K562 (cell line): ENCODE data around the gene PRDM15. TPM values are rescaled to one million over a fixed set of nuclear protein-coding genes. Genes with fewer than 3 reads are reported as not detected.

Experiments
- CCAR2 ChIP-seq: fragments of 200-400 bp; formaldehyde crosslinking; IDR thresholded peaks from 2 replicates; pipeline ENCODE4 v1.6.1; 2017; ENCODE audit warnings: mild to moderate bottlenecking, low read depth, low read length
- ELF1 ChIP-seq: fragments of 200-800 bp; sonication (Bioruptor generic); IDR thresholded peaks from 2 replicates; pipeline ENCODE4 v1.6.1; 2016; ENCODE audit warnings: missing genetic modification characterization, missing compliant biosample characterization
- HNRNPUL1 ChIP-seq: fragments of 200-400 bp; formaldehyde crosslinking; IDR thresholded peaks from 2 replicates; pipeline ENCODE4 v1.6.1; 2017; ENCODE audit warnings: low read length
- NRF1 ChIP-seq, 2 experiments: fragments of 450-650 bp; IDR thresholded peaks in 1 of 2; conservative IDR thresholded peaks in 1 of 2; 2 replicates each; pipeline ENCODE4 v1.6.1; 2014; ENCODE audit warnings: mild to moderate bottlenecking in 2 of 2
- POLR2H ChIP-seq: IDR thresholded peaks from 2 replicates; pipeline ENCODE4 v1.6.1; 2016; ENCODE audit warnings: missing genetic modification characterization, low read depth, mild to moderate bottlenecking, control low read depth, missing compliant biosample characterization, moderate library complexity
- RFX1 ChIP-seq: fragments of 450-650 bp; IDR thresholded peaks from 2 replicates; pipeline ENCODE4 v1.6.1; 2016; ENCODE audit warnings: mild to moderate bottlenecking, moderate library complexity
- SP1 ChIP-seq: sonication (generic); formaldehyde crosslinking; IDR thresholded peaks from 2 replicates; pipeline ENCODE4 v1.8.1; 2022; ENCODE audit warnings: mild to moderate bottlenecking, missing genetic modification reagents
- TAF15 ChIP-seq: fragments of 200-400 bp; formaldehyde crosslinking; IDR thresholded peaks from 2 replicates; pipeline ENCODE4 v1.6.1; 2017; ENCODE audit warnings: mild to moderate bottlenecking, low read depth, low read length, moderate library complexity
- TEAD4 ChIP-seq, 2 experiments: sonication (generic) in 1 of 2; formaldehyde crosslinking in 1 of 2; IDR thresholded peaks; 2 replicates each; pipeline versions ENCODE4 v1.6.1 to v1.8.0; 2012 to 2022; ENCODE audit warnings: borderline replicate concordance in 1 of 2, inconsistent platforms in 1 of 2, low read length in 1 of 2, mild to moderate bottlenecking in 1 of 2, missing genetic modification reagents in 1 of 2
- YY1 ChIP-seq, 3 experiments: IDR thresholded peaks; 2 replicates each; pipeline ENCODE4 v1.6.1; 2011; ENCODE audit warnings: low read length in 2 of 3, mild to moderate bottlenecking in 2 of 3, moderate library complexity in 2 of 3, borderline replicate concordance in 1 of 3, control low read depth in 1 of 3, low read depth in 1 of 3; ENCODE audit not compliant: insufficient read depth in 3 of 3, insufficient replicate concordance in 2 of 3, control insufficient read depth in 1 of 3, insufficient read length in 1 of 3; ENCODE audit errors: extremely low read depth in 1 of 3
- ZNF696 ChIP-seq: fragments of 250-450 bp; sonication (Bioruptor Pico); conservative IDR thresholded peaks from 2 replicates; pipeline ENCODE4 v1.4.0; 2020; ENCODE audit warnings: mild to moderate bottlenecking, moderate library complexity
- ZNF75A ChIP-seq: fragments of 450-650 bp; formaldehyde crosslinking; IDR thresholded peaks from 2 replicates; pipeline ENCODE4 v1.4.0; 2020; ENCODE audit warnings: mild to moderate bottlenecking
- ZSCAN32 ChIP-seq: fragments of 450-650 bp; formaldehyde crosslinking; IDR thresholded peaks from 2 replicates; pipeline ENCODE4 v1.4.0; 2020; ENCODE audit warnings: mild to moderate bottlenecking, moderate library complexity
- polyA plus RNA-seq, 8 experiments: library from polyadenylated mRNA; depleted of rRNA in 4 of 8; stranded (reverse) in 5 of 8; unstranded in 3 of 8; fragments of >200 nt; fragmentation: Nextera tagmentation in 2 of 8; fragmentation: Illumina TruSeq in 1 of 8; extraction: Ambion mirVana in 2 of 8; extraction: Trizol in 1 of 8; gene quantifications; 2 replicates each; pipeline versions ENCODE4 v1.2.1 to v1.2.3, GENCODE V29; 2011 to 2014; ENCODE audit warnings: inconsistent platforms in 1 of 8, missing spikeins in 1 of 8
- total RNA-seq, 7 experiments: library from RNA; depleted of rRNA in 6 of 7; stranded (reverse); fragments of >200 nt in 6 of 7; fragmentation: Illumina TruSeq in 2 of 7; extraction: Trizol in 2 of 7; gene quantifications; 2 replicates each; pipeline versions ENCODE4 v1.2.1 to v1.2.3, GENCODE V29; 2011 to 2021; ENCODE audit warnings: low replicate concordance in 1 of 7
- TF ChIP-seq, protein P1 (sequence below): fragments of 450-650 bp; IDR thresholded peaks from 2 replicates; pipeline ENCODE4 v1.6.1; 2014; ENCODE audit warnings: low read depth, mild to moderate bottlenecking, moderate library complexity, borderline replicate concordance
- TF ChIP-seq, protein P2 (sequence below): fragments of 250-450 bp; sonication (Bioruptor Pico); IDR thresholded peaks from 2 replicates; pipeline ENCODE4 v1.4.0; 2020
- TF ChIP-seq, protein P3 (sequence below): sonication (generic); formaldehyde crosslinking; IDR thresholded peaks from 2 replicates; pipeline ENCODE4 v1.8.1; 2023; ENCODE audit warnings: mild to moderate bottlenecking, missing genetic modification reagents

PRDM15 gene
- total and polyA plus RNA-seq, 9 of the 15 experiments (the other 6 are each of a cell fraction or from before 2014, with no cell fraction given) = 0.93 to 9.2 (median 6.2) TPM

DNA sequence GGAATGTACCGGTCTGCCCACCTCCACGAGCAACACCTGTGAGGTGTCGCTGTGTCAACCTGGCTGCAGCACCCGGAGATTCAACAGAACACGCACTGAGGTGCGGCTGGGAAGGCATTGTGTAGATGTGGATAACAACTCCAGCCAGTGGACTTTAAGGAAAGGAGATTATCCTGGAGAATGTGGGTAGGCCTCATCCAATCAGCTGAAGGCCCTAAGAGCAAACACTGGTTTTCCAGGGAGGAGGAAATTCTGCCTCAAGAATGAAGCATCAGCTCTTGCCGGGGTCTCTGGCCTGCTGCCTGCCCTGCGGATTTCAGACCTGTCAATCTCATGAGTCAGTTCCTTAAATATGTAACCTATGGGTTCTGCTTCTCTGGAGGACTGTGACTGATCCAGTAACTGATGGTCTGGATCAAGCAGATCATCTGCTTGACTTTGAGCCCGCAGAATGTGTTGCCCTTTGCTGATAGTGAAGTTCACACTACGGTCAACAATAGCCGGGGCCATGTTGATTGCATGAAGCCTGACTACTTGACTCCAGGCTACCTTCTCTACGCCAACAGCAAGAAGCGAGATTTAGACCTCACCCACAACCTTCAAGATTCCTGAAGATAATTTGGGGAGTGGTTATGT, 15.9 kb upstream of the PRDM15 start (continued):
- TF ChIP-seq, protein P1, sequence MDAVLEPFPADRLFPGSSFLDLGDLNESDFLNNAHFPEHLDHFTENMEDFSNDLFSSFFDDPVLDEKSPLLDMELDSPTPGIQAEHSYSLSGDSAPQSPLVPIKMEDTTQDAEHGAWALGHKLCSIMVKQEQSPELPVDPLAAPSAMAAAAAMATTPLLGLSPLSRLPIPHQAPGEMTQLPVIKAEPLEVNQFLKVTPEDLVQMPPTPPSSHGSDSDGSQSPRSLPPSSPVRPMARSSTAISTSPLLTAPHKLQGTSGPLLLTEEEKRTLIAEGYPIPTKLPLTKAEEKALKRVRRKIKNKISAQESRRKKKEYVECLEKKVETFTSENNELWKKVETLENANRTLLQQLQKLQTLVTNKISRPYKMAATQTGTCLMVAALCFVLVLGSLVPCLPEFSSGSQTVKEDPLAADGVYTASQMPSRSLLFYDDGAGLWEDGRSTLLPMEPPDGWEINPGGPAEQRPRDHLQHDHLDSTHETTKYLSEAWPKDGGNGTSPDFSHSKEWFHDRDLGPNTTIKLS = no peak
- no peak for TF ChIP-seq ZSCAN32 (CRISPR knock-in tag)
- TF ChIP-seq CCAR2 = no peak
- TF ChIP-seq, protein P2, sequence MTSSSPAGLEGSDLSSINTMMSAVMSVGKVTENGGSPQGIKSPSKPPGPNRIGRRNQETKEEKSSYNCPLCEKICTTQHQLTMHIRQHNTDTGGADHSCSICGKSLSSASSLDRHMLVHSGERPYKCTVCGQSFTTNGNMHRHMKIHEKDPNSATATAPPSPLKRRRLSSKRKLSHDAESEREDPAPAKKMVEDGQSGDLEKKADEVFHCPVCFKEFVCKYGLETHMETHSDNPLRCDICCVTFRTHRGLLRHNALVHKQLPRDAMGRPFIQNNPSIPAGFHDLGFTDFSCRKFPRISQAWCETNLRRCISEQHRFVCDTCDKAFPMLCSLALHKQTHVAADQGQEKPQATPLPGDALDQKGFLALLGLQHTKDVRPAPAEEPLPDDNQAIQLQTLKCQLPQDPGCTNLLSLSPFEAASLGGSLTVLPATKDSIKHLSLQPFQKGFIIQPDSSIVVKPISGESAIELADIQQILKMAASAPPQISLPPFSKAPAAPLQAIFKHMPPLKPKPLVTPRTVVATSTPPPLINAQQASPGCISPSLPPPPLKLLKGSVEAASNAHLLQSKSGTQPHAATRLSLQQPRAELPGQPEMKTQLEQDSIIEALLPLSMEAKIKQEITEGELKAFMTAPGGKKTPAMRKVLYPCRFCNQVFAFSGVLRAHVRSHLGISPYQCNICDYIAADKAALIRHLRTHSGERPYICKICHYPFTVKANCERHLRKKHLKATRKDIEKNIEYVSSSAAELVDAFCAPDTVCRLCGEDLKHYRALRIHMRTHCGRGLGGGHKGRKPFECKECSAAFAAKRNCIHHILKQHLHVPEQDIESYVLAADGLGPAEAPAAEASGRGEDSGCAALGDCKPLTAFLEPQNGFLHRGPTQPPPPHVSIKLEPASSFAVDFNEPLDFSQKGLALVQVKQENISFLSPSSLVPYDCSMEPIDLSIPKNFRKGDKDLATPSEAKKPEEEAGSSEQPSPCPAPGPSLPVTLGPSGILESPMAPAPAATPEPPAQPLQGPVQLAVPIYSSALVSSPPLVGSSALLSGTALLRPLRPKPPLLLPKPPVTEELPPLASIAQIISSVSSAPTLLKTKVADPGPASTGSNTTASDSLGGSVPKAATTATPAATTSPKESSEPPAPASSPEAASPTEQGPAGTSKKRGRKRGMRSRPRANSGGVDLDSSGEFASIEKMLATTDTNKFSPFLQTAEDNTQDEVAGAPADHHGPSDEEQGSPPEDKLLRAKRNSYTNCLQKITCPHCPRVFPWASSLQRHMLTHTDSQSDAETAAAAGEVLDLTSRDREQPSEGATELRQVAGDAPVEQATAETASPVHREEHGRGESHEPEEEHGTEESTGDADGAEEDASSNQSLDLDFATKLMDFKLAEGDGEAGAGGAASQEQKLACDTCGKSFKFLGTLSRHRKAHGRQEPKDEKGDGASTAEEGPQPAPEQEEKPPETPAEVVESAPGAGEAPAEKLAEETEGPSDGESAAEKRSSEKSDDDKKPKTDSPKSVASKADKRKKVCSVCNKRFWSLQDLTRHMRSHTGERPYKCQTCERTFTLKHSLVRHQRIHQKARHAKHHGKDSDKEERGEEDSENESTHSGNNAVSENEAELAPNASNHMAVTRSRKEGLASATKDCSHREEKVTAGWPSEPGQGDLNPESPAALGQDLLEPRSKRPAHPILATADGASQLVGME (CRISPR knock-in tag) = no peak
- TF ChIP-seq RFX1 = no peak
- no peak for TF ChIP-seq TAF15
- peak; percentile 34 to 88 (median 38) for TF ChIP-seq YY1 (IDR thresholded peaks at IDR 0.05; ENCODE audit: borderline replicate concordance in 1 of 3, control insufficient read depth in 1 of 3, extremely low read depth in 1 of 3, insufficient read depth in 3 of 3, insufficient read length in 1 of 3, insufficient replicate concordance in 2 of 3, low read depth in 1 of 3, low read length in 2 of 3)
- no peak for TF ChIP-seq ELF1 (tag)
- TF ChIP-seq ZNF696 = no peak
- TF ChIP-seq NRF1 (conservative IDR thresholded peaks at IDR 0.05 in 1 of 2, IDR thresholded peaks at IDR 0.05 in 1 of 2) = no peak
- peak; percentile 94 for TF ChIP-seq TEAD4 (IDR thresholded peaks at IDR 0.05; ENCODE audit: low read length)
- TF ChIP-seq TEAD4 (CRISPR knock-in tag; IDR thresholded peaks at IDR 0.05; ENCODE audit: borderline replicate concordance) = no peak
- TF ChIP-seq, protein P3, sequence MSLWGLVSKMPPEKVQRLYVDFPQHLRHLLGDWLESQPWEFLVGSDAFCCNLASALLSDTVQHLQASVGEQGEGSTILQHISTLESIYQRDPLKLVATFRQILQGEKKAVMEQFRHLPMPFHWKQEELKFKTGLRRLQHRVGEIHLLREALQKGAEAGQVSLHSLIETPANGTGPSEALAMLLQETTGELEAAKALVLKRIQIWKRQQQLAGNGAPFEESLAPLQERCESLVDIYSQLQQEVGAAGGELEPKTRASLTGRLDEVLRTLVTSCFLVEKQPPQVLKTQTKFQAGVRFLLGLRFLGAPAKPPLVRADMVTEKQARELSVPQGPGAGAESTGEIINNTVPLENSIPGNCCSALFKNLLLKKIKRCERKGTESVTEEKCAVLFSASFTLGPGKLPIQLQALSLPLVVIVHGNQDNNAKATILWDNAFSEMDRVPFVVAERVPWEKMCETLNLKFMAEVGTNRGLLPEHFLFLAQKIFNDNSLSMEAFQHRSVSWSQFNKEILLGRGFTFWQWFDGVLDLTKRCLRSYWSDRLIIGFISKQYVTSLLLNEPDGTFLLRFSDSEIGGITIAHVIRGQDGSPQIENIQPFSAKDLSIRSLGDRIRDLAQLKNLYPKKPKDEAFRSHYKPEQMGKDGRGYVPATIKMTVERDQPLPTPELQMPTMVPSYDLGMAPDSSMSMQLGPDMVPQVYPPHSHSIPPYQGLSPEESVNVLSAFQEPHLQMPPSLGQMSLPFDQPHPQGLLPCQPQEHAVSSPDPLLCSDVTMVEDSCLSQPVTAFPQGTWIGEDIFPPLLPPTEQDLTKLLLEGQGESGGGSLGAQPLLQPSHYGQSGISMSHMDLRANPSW (CRISPR knock-in tag) = no peak
- no peak for TF ChIP-seq POLR2H
- no peak for TF ChIP-seq HNRNPUL1
- no peak for TF ChIP-seq ZNF75A (CRISPR knock-in tag)
- TF ChIP-seq SP1 = no peak
